ENCODE results near the gene ADM.
A peak's percentile ranks its signal among the peaks of the same experiment; 100 is the strongest.

The ADM gene

GRCh38 chr11:10303558-10304363 lies 1.1 kb upstream of the ADM start:
- H3K27ac ChIP-seq (ENCODE audit: low read depth, low read length, poor library complexity, severe bottlenecking), result no peak overlapping the region
- no peaks in the 10 kb centered on the region for H3F3A ChIP-seq (ENCODE audit: insufficient read depth, low read length)
- no peaks in the 10 kb centered on the region for H3K27me3 ChIP-seq (ENCODE audit: insufficient read depth, low read length)

GRCh38 chr11:10305262-10305963 lies 540 bp downstream of the ADM start:
- Histone ChIP-seq H3K79me2 (ENCODE audit: insufficient read depth, low read length) (no peaks in the 10 kb centered on the region), H3K27ac (ENCODE audit: low read depth, low read length, poor library complexity, severe bottlenecking) (no peak overlapping the region), H3K9me2 (ENCODE audit: low read depth, low read length) (no peaks in the 10 kb centered on the region), H3K4me2 (ENCODE audit: low read length) (peak overlapping the region; percentile 85), H3K4me3 (ENCODE audit: low read depth, low read length, poor library complexity, severe bottlenecking) (peak overlapping the region; percentile 72), H4K20me1 (ENCODE audit: insufficient read depth, low read length) (no peaks in the 10 kb centered on the region), H3K36me3 (ENCODE audit: insufficient read depth, low read length) (peaks cover 4% of the 10 kb centered on the region; the same call in 1 of the 2 replicates), H3K9ac (ENCODE audit: low read length) (peak overlapping the region; percentile 65; the same call in 1 of the 2 replicates), H2AFZ (ENCODE audit: low read length) (no peak overlapping the region), H3K4me1 (ENCODE audit: insufficient read depth, low read length, severe bottlenecking) (peaks cover 81% of the 10 kb centered on the region), H3K27me3 (ENCODE audit: insufficient read depth, low read length) (no peaks in the 10 kb centered on the region), H3K9me3 (ENCODE audit: low read length) (no peaks in the 10 kb centered on the region), H3F3A (ENCODE audit: insufficient read depth, low read length) (peaks cover 7% of the 10 kb centered on the region)
- TF ChIP-seq EZH2 (IDR thresholded peaks at IDR 0.05; ENCODE audit: borderline replicate concordance, low read length) (no peak), CTCF (IDR thresholded peaks at IDR 0.05; ENCODE audit: low read length) (no peak)

More at GRCh38 chr11:10303558-10304363, 1.1 kb upstream of the ADM start:
- no peak overlapping the region for H2AFZ ChIP-seq (ENCODE audit: low read length)
- no peaks in the 10 kb centered on the region for H3K9me2 ChIP-seq (ENCODE audit: low read depth, low read length)
- peaks cover 65% of the 10 kb centered on the region for H3K4me1 ChIP-seq (ENCODE audit: insufficient read depth, low read length, severe bottlenecking)
- peak overlapping the region; percentile 72 for H3K4me3 ChIP-seq (ENCODE audit: low read depth, low read length, poor library complexity, severe bottlenecking)
- peaks cover 4% of the 10 kb centered on the region; the same call in 1 of the 2 replicates for H3K36me3 ChIP-seq (ENCODE audit: insufficient read depth, low read length)
- peak overlapping the region; percentile 85 for H3K4me2 ChIP-seq (ENCODE audit: low read length)
- no peaks in the 10 kb centered on the region for H3K79me2 ChIP-seq (ENCODE audit: insufficient read depth, low read length)
- no peaks in the 10 kb centered on the region for H3K9me3 ChIP-seq (ENCODE audit: low read length)
- no peaks in the 10 kb centered on the region for H4K20me1 ChIP-seq (ENCODE audit: insufficient read depth, low read length)
- peak overlapping the region; percentile 65 for H3K9ac ChIP-seq (ENCODE audit: low read length)
- TF ChIP-seq EZH2 (IDR thresholded peaks at IDR 0.05; ENCODE audit: borderline replicate concordance, low read length) (no peak), CTCF (IDR thresholded peaks at IDR 0.05; ENCODE audit: low read length) (no peak)

GRCh38 chr11:10305964-10306918 lies 1.4 kb downstream of the ADM start:
- Histone ChIP-seq H3F3A (ENCODE audit: insufficient read depth, low read length) (peaks cover 11% of the 10 kb centered on the region), H3K4me2 (ENCODE audit: low read length) (peak overlapping the region; percentile 85), H3K36me3 (ENCODE audit: insufficient read depth, low read length) (peaks cover 4% of the 10 kb centered on the region; the same call in 1 of the 2 replicates), H3K9me3 (ENCODE audit: low read length) (no peaks in the 10 kb centered on the region), H3K27me3 (ENCODE audit: insufficient read depth, low read length) (no peaks in the 10 kb centered on the region), H2AFZ (ENCODE audit: low read length) (no peak overlapping the region), H3K79me2 (ENCODE audit: insufficient read depth, low read length) (no peaks in the 10 kb centered on the region), H3K9me2 (ENCODE audit: low read depth, low read length) (no peaks in the 10 kb centered on the region), H3K9ac (ENCODE audit: low read length) (peak overlapping the region; percentile 83; the same call in 1 of the 2 replicates), H3K4me1 (ENCODE audit: insufficient read depth, low read length, severe bottlenecking) (peaks cover 89% of the 10 kb centered on the region), H4K20me1 (ENCODE audit: insufficient read depth, low read length) (no peaks in the 10 kb centered on the region), H3K4me3 (ENCODE audit: low read depth, low read length, poor library complexity, severe bottlenecking) (peak overlapping the region; percentile 72), H3K27ac (ENCODE audit: low read depth, low read length, poor library complexity, severe bottlenecking) (peak overlapping the region; percentile 98)
- no peak for TF ChIP-seq CTCF (IDR thresholded peaks at IDR 0.05; ENCODE audit: low read length)
- TF ChIP-seq EZH2 (IDR thresholded peaks at IDR 0.05; ENCODE audit: borderline replicate concordance, low read length), result no peak
